ENCODE measurements around the gene TBXAS1. TPM values are rescaled to one million over a fixed set of nuclear protein-coding genes. Genes with fewer than 3 reads are reported as not detected.

TBXAS1 gene
- total RNA-seq = 10.4 and 35.5 TPM in 2 replicates

DNA sequence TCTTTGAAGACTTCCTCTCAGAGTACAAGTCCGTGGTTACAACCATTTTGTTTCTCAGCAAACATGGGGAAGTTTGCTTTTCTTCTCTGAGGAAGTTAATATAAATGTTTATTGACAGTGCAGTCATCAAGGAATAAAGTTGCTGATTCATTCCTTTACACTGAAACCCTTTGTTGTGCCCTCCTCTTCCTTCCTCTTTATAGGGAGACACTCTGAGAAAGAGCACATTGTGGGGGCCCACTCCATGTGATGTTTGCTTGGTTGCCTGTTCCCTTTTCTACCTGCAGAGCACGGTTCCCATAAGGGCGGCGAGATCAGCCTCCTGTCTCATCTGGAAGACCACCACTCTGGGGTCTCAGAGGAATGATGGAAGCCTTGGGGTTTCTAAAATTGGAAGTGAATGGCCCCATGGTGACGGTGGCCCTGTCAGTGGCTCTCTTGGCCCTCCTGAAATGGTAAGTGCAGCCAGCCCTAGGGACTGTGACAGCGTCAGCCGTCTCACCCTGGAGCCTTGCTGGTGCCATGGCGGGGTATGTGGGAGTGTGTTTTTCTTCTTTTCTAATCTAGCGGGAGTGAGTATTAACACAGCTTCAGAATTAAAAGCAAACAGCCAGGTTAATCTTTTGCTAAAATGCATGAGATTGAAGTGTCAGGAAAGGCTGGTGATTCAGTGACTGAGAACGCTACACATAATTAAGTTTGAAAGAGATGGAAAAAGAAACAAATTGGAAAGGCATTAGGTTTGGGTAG lies at the start of gene TBXAS1:
Gene TBXAS1 (plus strand): TSS at position 240 of the 750 bp plus-strand sequence. CDS start 127 bp downstream, at position 367.
- peak; percentile 99 for DNase-seq (ENCODE audit: low read depth)

DNA sequence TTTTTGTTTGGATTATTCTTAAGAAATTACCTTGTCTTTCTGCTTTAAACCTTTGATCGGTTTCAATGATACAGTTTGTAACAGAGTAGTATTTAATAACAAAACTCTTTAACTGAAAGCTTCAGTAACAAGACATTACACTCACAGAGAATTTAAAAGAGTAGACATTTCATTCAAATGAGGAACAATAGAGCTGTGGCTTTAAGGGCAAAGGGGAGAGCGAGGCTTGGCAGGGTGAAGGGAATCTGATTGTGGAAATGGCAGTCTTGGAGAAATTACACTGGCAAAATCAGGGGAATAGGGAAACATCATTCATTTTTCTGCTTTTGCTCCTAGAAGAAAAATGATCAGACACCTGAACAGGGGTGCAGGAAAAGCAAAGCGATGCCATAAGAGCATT lies 46.1 kb upstream of the TBXAS1 start:
- DNase-seq (ENCODE audit: low read depth) = peak; percentile 60

DNA sequence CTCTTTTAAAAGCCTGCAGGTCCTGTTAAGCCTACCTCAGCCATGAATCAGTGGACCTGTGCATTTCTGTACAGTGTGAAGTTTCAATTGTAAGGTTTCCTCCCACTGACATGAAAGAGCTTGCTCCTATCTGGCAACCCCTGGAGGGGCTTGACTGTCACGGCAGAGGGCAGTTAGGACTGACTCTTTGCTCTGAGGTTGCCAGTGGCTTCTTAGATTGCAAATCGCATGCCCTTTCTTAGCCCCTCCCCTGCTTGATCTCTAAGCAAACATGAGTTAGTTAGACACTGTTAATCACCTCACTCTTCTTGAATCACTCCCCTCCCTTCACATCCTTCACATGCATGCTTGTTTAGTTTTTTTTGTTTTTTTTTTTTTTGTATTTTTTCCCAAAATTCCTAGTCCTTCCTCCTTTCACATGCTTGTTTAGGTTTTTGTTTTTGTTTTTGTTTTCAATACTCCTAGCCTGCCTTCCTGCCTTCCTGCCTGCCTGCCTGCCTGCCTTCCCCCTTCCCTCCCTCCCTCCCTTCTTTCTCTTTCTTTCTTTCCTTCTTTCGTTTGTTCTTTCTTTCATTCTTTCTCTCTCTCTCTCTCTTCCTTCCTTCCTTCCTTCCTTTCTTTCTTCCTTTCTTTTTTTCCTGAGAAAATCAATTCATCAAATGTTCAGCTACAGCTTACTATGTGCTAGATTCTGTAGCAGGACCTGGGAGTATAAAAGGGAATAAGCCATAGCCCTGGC lies 45.2 kb upstream of the TBXAS1 start:
- DNase-seq (ENCODE audit: low read depth) = peak; percentile 63

DNA sequence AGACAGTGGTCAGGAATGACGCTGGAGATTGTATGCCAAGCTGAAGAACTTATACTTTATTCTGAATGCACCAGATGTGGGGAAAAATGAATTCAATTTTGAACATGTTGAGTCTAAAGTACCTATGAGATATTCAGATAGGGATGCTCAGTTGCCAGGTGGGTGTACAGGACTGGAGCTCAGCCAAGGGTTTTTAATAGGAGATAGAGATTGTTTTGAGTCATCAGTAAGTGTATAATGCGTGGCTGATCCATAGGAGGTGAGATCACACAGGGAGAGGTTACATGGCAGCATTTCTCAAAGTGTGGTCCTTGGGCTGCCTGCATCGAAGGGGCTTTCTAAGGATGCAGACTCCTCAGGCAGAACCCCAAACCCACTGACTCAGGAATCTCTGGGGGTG lies 44.4 kb upstream of the TBXAS1 start:
- no peak for DNase-seq (ENCODE audit: low read depth)

DNA sequence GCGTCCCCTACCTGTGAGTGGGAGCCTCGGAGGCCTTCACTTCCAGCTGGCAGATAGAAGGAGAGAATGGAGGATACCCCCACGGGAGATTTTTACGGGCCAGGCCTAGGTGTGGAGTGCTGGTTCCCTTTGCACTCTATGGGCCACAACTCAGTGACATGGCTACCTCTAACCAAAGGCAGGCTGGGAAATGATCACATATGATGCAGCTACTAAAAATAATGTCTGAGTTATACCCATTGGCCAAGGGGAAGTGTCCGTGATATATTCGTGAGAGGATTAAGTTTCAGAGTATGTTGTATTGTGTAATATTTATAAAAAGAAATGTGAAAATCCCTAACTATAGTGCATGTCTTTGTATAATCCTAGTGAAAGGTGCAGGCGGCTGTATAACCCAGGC lies 37.7 kb upstream of the TBXAS1 start:
- DNase-seq (ENCODE audit: low read depth) = no peak

DNA sequence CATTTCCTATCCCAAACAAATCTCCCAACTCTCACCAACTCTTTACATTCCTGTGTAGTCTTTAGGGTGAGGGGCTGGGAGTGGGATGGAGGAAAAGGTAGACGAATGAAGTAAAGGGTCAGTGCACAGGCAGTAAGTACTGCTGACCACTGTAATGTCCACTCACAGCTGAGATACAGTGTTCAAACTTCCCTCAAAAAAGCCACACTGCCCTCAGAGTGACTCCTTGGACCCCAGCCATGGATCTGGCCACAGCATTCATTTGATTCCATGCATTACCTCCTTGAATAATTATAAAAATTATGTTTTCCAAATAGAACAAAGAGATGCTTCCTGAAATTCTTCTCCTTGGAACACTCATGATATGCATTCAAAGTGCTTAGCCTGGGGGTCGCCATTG lies 31.5 kb upstream of the TBXAS1 start:
- no peak for DNase-seq (ENCODE audit: low read depth)

DNA sequence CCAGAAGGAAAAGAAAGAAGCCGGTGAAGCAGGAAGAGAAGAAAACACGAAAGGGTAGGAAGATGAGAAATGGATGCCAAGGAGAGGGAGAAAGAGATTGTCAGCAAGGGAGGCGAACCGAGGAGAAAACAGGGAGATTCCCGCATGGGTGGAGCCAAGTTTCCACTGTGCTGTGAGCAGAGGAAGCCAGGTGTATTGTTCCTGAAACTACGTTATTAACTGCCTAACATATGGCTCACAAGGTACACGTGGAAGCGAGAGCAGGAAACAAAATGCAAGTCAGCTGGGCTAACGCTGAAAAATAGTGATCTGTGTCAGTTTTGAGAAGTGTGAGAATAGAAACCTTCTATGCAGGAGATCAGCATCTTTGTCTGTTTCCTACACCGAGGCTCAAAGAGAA lies 30.8 kb upstream of the TBXAS1 start:
- DNase-seq (ENCODE audit: low read depth) = no peak

DNA sequence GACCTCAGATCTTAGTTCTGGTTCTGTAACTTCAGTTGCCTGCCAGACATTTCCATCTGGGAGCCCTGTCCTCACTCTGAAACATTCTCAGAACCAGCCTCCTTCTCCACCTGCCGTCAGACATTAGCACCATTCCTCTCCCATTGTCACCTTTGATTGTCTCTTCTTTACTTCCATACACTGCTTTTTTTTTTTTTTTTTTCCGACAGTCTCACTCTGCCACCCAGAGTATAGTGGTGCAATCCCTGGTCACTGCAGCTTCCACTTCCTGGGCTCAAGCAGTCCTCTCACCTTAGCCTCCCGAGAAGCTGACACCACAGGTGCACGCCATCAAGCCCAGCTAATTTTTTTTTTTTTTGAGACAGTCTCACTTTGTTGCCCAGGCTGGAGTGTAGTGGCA lies 30.2 kb upstream of the TBXAS1 start:
- DNase-seq (ENCODE audit: low read depth) = no peak

DNA sequence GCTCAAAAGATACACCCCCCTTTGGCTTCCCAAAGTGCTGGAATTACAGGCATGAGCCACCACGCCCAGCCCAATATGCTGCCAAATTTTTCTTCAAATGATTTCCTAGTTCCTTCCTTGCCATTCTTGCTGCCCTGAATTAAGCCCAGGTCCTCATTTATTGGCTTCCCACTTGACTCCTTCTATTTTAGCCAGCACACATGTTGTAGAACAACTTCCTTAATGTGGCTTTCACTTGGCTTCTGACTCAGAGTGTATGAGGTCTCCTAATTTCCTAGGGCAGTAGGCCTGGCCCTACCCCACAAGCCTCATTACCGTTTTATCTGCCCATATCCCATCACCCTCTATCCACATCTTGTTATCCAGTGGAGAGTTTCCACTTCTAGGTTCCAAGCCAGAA lies 29.5 kb upstream of the TBXAS1 start:
- no peak for DNase-seq (ENCODE audit: low read depth)

DNA sequence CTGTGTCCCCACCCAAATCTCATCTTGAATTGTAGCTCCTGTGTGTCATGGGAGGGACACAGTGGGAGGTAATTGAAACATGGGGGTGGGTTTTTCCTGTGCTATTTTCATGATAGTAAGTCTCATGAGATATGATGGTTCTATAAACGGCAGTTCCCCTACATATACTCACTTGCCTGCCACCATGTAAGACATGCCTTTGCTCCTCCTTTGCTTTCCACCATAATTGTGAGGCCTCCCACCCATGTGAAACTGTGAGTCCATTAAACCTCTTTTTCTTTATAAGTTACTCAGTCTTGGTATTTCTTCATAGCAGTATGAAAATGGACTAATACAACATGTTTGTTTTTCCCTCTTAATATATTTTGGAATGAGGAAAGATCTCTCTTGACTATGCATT lies 24.5 kb upstream of the TBXAS1 start:
- no peak for DNase-seq (ENCODE audit: low read depth)

DNA sequence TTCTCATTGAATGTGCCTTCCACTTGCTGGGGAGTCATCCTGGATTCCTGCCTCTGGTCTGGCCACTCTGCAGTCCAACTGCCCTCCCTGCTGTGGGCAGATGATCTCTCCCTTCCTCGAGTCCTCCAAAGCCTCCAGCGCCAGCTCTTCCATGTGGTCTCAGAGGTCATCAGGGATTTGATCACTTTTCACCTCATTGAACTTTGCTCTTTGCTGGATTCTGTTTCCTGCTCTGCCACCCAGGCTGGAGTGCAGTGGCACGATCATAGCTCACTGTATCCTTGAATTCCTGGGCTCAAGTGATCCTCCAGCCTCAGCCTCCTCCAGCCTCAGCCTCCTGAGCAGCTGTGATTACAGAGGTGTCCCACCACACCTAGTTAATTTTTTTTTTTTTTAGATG lies 22.1 kb upstream of the TBXAS1 start:
- DNase-seq (ENCODE audit: low read depth) = no peak

DNA sequence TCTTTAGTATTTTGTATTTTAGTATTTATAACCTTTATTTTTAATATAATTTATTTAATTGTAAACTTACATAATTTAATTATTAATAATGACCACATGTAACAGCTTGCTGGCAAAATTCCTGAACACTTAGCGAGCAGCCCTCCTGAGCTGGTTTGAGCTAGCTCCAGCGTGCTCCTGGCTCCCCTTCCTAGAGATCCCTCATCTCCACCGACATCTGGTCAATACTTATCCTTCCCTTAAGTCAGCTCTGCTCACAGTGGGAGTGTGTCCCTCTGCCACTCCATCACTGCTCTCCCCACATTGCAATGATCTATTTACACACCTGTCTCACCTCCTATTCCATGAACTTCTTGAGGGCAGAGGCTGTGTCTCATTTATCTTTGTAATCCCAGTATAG lies 20.6 kb upstream of the TBXAS1 start:
- DNase-seq (ENCODE audit: low read depth) = no peak

DNA sequence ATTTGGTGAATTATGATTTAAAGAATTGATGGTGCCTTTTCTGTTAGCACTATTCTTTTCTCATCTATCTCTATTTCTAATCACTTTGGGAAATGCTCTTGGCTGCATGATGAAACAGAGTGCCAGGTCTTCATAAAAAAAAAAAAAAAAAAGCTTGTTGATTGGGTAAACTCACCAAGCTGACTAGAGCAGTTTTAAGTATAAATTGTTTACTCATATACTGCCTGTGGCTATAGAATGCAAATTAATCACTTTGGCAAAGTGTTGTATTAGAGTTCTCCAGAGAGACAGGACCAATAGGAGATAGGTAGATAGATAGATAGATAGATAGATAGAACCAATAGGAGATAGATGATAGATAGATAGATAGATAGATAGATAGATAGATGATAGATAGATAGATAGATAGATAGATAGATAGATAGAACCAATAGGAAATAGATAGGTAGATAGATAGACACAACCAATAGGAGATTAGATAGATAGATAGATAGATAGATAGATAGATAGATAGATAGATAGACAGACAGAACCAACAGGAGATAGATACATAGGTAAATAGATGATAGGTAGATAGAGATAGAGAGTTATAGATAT lies 20.1 kb upstream of the TBXAS1 start:
- DNase-seq (ENCODE audit: low read depth) = no peak

DNA sequence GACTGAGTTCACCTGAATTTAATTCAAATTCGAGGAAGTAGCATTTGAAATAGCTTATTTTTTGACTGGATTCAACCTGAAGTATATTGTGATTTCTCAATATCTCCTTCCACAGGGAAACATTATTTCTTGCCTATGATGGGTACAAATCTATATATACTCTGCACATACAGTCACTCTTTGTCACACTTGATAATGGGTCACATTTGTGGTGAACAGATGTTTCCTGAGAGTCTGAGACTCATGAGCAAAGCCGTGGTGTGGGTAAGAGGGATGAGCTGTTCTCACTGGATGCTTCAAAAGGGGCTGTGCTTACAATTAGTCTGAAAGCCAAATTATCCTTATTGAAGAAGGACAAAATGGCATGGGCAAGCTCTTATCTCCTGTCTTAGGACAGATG lies 18.0 kb upstream of the TBXAS1 start:
- no peak for DNase-seq (ENCODE audit: low read depth)

DNA sequence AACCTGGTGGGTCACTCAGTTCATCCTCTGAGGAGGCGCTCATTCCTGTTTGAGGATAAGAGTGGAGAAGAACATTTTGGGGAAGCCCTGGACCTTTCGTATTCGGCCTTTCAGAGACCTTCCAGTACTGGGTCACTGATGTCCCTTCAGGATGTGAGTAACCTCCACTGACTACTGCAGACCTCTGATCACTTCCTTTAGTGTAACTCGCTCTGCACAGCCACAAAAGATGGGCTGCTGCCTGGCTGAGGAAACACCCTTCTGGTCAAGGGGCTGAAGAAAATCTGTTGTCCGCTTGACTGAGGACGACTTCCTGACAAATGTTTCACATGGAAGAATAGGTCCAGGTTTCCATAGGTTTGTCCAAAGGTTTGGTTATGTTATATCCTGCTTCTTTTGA lies 15.9 kb upstream of the TBXAS1 start:
- no peak for DNase-seq (ENCODE audit: low read depth)

DNA sequence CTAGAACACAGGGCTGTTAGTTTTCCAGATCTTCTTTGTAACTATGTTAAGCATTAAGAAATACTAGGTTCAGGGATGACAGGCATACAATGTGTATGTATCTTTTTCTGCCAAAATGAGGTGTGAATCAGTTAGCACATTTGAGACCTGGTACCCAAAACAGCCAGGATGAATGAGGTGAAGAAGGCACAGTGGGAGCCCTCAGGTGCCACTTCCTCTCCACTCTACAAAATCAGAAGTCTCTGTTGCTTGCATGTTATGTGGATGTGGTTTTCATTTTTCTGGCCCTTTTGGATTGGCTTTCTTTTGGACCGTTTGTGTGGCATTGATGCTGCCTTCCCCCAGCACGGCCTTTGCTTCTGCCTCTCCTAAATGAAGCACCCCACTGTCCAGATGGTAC lies 15.4 kb upstream of the TBXAS1 start:
- no peak for DNase-seq (ENCODE audit: low read depth)

DNA sequence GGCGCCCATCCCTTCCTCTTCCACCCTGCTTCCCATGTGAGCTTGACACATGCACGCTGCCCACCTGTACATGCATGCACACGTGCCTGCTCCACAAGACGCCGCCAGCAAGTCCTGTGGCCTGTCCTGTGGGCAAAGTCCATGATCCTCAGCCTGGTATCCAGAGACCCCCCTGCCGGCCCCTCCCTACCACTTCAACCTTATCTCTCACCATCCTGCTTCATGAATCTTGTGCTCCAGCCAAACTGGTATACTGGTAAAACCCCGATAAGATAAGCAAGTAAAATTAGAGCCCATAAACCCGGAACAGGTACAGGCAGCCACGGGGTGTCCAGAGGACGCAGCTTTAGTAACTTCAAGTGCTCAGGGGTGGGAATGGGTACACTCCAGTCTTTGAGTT lies 11.8 kb upstream of the TBXAS1 start:
- no peak for DNase-seq (ENCODE audit: low read depth)

DNA sequence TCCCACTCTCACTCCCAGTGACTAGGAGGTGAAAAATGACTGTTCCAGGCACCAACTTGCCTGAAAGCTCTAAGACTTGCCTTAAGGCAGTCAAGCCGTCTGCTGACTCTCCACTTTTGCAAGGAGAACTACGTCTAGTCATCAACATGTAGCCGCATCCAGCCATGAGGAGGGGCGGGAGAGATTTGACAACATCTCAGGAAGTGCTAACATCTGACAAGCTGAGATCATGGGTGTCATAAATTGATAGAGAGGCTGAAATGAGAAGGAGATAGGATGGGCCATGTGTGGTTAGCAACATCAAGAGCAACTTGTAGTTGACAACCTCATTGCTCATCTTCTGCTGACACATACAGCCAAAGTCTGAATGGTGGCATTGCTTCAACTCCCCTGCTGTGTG lies 9.0 kb upstream of the TBXAS1 start:
- no peak for DNase-seq (ENCODE audit: low read depth)

DNA sequence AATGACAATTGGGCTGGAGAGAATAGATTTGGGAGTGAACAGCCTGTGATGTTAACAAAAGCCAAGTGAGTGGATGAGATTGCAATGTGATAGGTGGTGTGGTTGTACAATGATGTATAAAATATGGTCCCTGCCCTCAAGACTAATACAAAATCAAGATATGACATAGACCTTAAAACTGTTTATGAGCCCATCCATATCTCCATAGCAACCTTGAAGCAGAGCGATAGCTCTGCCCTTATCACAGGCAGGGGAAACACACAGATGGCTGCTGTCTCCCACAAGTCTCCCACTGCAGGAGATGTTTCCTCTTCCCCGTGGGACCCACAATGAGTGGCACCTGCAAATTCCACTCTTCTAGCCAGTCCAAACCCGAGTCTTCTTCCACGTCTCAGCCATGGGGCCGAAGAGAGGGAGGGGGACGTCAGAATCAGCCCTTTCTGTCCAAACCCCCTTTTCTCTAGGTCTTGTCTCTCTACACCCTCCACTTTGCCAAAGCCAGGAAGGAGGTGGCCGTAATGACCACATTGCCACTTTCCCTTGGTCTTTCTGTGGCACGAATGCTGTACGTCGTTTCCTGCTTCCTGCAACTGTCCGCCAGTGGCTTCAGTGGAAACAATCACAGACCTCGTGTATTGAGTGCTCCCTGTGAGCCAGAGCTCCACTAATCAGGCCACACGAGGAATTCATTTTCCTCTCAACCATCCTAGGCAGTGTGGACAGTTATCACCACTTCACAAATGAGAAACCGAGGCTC lies 7.5 kb upstream of the TBXAS1 start:
- no peak for DNase-seq (ENCODE audit: low read depth)

DNA sequence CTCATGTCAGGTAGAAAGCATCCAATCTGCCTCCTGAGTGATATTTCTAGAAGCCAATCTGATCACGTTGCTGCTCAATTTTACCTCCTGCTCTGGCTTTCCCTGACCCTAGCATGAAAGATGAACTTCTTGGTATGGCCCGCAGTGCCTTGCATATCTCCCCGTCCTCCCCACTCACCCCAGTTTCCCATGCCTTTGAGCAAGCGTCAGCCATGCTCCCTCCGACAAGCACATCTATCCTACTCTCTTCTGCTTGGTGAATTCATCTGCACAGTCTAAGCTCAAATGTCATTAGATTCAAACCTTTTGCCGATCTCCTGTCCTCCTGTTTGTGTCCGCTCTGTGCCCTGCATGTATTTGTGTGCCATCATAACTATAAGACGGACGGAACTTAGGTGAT lies 6.2 kb upstream of the TBXAS1 start:
- no peak for DNase-seq (ENCODE audit: low read depth)

DNA sequence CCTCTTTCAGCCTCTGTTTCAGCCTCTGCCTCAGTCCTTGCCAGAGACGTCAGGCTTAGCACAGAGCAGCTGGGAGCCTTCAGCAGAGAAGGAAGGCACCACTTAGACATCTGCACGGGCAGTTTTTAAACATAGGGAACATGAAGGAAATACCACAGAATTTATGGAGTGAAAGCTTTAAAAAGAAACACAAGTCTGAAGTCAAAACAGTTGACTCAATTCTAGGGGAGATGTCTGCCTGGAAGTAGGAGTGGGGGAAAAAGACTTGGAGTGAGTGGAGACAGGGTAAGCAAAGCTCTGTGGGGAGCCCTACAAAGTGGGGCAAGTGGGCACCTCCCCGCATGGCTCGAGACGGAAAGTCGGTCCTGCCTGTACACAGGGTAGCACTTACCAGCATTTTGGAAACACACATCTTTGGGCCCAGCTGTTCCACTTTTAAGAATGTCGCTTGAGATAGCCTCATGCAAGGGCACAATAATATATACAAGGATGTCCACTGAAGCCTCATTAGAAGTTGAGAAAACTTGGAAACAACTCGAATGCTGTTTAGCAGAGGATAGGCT lies 5.0 kb upstream of the TBXAS1 start:
- DNase-seq (ENCODE audit: low read depth) = peak; percentile 43

DNA sequence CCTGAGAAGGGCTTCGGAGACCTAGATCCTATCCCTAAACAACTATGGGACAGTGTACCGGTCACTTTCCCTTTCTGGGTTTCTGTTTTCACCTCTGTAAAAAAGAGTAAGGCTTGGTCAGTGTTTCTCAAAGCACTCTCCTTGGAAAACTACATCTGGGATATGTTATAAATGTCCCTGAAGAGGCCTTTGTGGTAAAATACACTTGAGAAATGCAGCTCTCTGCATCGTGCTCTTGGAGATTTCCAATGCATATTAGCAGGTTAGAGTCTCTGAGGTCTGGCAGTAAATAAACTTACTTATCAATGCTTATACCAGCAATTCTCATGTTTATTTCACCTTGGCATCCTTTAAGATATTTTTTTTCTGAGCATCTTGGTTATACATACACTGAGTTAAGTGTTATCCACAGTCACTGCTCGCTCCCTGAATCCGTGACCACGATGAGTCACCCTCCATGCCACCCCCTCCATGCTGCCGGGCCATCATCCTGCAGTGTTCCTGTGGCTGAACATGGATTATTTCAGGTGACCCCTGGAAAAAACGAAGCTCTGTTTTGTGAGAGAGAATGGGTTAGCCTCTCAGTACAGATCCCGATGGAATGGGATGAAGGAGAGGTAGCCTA lies 3.3 kb upstream of the TBXAS1 start:
- peak; percentile 81 for DNase-seq (ENCODE audit: low read depth)

Measured in renal cortical epithelial cell (primary cell).